Stimulated activated CD8-positive, alpha-beta memory T cell treated with anti-CD3 and anti-CD28 coated beads, Interleukin-12 subunit alpha, Interleukin-12 subunit beta, amount 100 ng/mL, for 4 hours (primary cell): ENCODE data around the gene CCDC71L.

Source experiments
- DNase-seq: peaks from one replicate; pipeline ENCODE4 v3.0.0-alpha.2; 2020; ENCODE audit warnings: low read depth

CCDC71L gene

GRCh38 chr7:106659166-106659962 lies 1.6 kb downstream of the CCDC71L start:
- no peak for DNase-seq

GRCh38 chr7:106658316-106659165 lies 2.4 kb downstream of the CCDC71L start:
- no peak for DNase-seq

- DNase-seq, result no peak
These were observed 3.6 kb downstream of the CCDC71L start for GRCh38 chr7:106657085-106657991.

- no peak for DNase-seq
These were observed 5.1 kb downstream of the CCDC71L start for GRCh38 chr7:106655703-106656498.

GRCh38 chr7:106653488-106653887 lies 7.5 kb downstream of the CCDC71L start:
- DNase-seq, result no peak

GRCh38 chr7:106652909-106653308 lies 8.0 kb downstream of the CCDC71L start:
- DNase-seq, result no peak

- DNase-seq, result no peak
These were observed 8.9 kb downstream of the CCDC71L start for GRCh38 chr7:106652092-106652491.

GRCh38 chr7:106646256-106646655 lies 14.7 kb downstream of the CCDC71L start:
- no peak for DNase-seq

GRCh38 chr7:106644999-106645398 lies 16.0 kb downstream of the CCDC71L start:
- no peak for DNase-seq

GRCh38 chr7:106643216-106644000 lies 17.6 kb downstream of the CCDC71L start:
- DNase-seq, result no peak

GRCh38 chr7:106641416-106641815 lies 19.5 kb downstream of the CCDC71L start:
- DNase-seq, result no peak

- no peak for DNase-seq
These were observed 20.4 kb downstream of the CCDC71L start for GRCh38 chr7:106640368-106641141.

GRCh38 chr7:106639476-106640334 lies 21.3 kb downstream of the CCDC71L start:
- DNase-seq, result no peak

GRCh38 chr7:106635411-106635810 lies 25.5 kb downstream of the CCDC71L start:
- no peak for DNase-seq

GRCh38 chr7:106634958-106635357 lies 26.0 kb downstream of the CCDC71L start:
- no peak for DNase-seq

GRCh38 chr7:106630648-106631047 lies 30.3 kb downstream of the CCDC71L start:
- DNase-seq, result no peak

- no peak for DNase-seq
These were observed 31.4 kb downstream of the CCDC71L start for GRCh38 chr7:106629516-106629915.

- no peak for DNase-seq
These were observed 34.4 kb downstream of the CCDC71L start for GRCh38 chr7:106626376-106627164.
